Activated CD4-positive, alpha-beta T cell treated with anti-CD3 and anti-CD28 coated beads, Interleukin-10, Interleukin-2, amounts not matched to agents 100 ng/mL and 50 ng/mL, durations not matched to agents 16 hours and 8 hours (primary cell): Measurements from ENCODE around the gene OR5H1.
"Not testable (repeated sequence)": the region's sequence is repeated elsewhere in the genome, so short reads cannot be mapped to it uniquely, and the experiment has no call there.

Experiments
- DNase-seq: peaks from one replicate; pipeline ENCODE4 v3.0.0-alpha.2; 2020

The OR5H1 gene

GRCh38 chr3:98130421-98130820 is at the start of gene OR5H1:
Gene OR5H1, plus strand, starts transcription at chr3:98130721. Its CDS starts 1,977 bp downstream, at chr3:98132698.
- no peak for DNase-seq

- no peak for DNase-seq
These were observed 43.6 kb upstream of the OR5H1 start, which contains the start of gene OR5AC2 for GRCh38 chr3:98086873-98087272. Gene OR5AC2, plus strand, starts transcription at chr3:98087173. Its CDS starts 0 bp downstream, at chr3:98087173.

- DNase-seq: no peak
These were observed 34.6 kb upstream of the OR5H1 start for GRCh38 chr3:98095882-98096281.

- no peak for DNase-seq
These were observed 30.7 kb upstream of the OR5H1 start for GRCh38 chr3:98099848-98100247.

DNA sequence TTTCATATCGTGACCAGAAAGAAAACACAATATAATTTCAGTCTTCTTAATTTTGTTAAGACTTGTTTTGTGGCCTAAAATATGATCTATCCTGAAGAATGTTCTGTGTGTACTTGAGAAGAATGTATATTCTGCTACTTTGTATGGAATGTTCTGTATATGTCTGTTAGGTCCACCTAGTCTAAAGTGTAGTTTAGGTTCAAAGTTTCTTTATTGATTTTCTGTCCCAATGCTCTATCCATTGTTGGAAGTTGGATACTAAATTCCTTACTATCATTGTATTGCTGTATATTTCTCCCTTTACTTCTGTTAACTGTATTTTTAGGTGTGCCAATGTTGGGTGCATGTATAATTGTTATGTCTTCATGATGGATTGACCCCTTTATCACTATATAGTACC is 22.4 kb upstream of the OR5H1 start:
- no peak for DNase-seq

DNA sequence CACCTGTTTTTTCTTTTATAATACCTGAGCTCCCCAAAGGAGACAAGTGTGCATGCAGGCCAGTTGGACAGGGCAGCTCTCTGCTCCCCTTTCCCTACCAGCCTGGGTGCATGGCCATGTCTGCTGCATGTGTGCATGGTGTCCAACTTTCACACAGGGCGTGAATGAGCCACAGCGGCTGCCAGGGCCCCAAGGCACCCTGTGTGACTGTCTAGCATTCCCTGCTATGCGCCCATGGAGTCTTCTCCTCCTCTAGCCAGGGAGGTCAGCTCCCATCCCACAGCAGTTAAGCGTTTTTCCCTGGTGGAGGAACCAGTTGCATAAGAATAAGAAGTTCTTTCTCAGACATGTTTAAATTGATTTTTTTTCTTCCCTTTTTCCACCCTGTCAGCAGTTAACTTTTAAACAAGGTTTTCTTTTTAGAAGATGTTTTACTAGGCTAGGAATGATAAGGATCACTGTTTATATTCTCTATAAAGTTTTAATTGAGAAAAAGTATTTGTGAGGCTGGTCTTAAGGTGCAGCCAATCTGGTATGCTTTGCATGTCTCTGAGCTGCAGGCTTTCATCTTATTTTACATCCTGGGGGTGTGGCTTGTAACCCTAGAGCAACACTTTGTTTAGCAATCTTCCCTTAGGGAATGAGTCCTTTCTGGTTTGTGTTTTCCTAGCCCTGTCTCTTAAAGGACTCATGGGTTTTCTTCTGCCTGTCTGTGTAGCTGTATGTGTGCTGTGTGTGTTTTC is 20.5 kb upstream of the OR5H1 start:
- no peak for DNase-seq

DNA sequence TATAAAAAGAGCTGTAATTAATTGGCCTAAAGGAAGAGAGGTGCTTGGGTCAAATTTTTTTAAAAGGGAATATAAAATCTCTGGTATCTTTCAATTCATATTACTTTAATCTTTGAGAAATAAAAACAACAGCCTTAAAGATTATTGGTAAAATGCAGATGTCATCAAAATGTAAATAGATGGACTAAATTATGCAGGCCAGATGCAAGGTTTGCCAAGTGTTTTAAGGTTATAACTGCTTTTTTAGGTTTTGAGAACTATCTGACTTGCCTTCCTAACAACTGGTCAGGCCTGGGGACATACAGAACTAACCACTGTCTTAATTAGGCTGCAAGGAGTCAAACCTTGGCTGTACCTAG is 20.0 kb upstream of the OR5H1 start:
- DNase-seq: no peak

DNA sequence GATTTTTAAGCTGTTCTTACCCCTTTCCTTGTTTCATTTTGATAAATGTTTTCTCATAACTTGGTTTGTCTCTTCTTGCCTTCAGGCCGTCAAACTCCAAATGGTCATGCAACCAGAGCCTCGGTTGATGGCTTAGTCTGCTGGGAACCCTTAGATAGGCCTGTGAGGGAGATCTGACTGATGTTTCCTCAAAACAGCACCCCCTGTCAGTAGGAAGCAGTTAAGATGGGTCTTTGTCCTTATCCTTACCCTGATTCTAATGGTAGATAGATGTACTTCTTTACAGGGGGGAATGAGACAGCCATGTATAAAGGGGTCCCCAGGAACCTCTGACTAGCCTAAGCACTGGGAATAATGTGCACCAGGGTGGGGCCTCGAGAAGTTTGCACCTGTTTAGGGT is 16.3 kb upstream of the OR5H1 start:
- DNase-seq: no peak

GRCh38 chr3:98115717-98116116 is 14.8 kb upstream of the OR5H1 start:
- no peak for DNase-seq

DNA sequence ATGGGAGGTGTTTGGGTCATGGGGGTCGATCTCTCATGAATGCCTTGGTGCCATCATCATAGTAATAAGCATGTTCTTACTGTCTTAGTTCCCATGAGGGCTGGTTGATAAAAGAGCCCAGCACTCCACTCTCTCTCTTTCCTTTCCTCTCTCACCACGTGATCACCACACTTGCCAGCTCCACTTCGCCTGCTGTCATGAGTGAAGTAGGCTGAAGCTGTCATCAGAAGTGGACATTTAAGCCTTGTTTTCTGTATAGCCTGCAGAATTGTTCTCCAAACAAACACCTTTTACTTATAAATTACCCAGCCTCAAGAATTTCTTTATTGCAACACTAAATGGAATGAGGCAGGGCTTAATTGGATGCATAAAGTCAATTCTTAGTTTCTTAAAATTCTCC is 6.1 kb downstream of the OR5H1 start:
- no peak for DNase-seq

DNA sequence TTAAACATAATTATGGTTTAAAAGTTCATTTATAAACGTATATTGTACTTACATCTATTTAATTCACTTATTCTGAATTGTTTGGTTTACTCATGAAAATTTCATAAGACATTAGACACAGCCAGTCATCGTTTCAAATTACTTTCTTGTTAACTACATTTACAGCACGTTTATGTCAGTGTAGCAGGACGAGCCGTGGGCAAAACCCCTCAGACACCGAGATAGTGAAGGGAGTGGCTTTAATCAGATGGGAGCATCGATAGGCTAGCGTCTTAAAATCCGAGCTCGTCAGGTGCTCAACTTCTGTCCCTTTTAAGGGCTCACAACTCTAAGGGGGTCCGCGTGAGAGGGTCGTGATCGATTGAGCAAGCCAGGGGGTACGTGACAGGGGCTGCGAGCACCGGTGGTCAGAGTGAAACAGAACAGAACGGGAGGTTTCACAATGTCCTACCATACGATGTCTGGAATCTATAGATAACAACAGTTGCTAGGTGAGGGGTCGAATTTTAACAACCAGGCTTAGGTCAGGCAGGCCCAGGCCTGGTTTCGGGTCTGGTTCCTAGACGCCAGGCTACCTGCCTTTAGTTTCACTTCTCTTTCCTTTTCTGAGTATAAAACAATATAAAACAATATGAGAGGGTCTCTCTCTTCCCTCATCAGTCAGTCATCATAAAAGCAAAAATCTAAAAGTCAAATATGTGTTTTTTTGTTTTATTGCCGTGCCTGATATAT is 7.5 kb downstream of the OR5H1 start:
- DNase-seq: not testable (repeated sequence)

DNA sequence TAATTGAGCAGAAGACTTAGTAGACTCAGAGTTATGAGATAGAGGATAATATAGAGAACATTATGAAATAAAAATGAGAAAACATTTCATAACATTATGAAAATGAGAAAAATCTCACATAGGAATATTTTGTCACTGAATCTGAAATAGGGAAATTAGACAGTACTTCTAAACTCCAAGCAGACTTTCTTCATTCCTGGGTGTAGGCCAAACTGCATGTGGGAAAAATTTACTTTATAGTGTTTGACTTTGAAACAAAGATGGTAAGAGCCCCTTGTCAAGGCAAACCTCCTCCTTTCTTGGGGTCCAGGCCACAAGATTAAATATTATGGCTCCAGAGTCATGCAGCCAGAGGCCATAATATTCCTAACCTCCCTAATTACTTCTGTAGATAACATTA is 10.0 kb downstream of the OR5H1 start:
- no peak for DNase-seq

- DNase-seq: no peak
These were observed 16.7 kb downstream of the OR5H1 start, which contains the start of gene OR5H14 for GRCh38 chr3:98147179-98147578. Gene OR5H14, plus strand, starts transcription at chr3:98147479. Its CDS starts 1,907 bp downstream, at chr3:98149386.

GRCh38 chr3:98148751-98149150 is 18.2 kb downstream of the OR5H1 start:
- DNase-seq: no peak

DNA sequence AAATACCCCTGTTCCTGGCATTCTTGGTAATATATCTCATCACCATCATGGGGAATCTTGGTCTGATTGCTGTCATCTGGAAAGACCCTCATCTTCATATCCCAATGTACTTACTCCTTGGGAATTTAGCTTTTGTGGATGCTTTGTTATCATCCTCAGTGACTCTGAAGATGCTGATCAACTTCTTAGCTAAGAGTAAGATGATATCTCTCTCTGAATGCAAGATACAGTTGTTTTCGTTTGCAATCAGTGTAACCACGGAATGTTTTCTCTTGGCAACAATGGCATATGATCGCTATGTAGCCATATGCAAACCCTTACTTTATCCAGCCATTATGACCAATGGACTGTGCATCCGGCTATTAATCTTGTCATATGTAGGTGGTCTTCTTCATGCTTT is 18.9 kb downstream of the OR5H1 start:
- not testable (repeated sequence) for DNase-seq

- DNase-seq: no peak
These were observed 20.7 kb downstream of the OR5H1 start for GRCh38 chr3:98151241-98151640.

DNA sequence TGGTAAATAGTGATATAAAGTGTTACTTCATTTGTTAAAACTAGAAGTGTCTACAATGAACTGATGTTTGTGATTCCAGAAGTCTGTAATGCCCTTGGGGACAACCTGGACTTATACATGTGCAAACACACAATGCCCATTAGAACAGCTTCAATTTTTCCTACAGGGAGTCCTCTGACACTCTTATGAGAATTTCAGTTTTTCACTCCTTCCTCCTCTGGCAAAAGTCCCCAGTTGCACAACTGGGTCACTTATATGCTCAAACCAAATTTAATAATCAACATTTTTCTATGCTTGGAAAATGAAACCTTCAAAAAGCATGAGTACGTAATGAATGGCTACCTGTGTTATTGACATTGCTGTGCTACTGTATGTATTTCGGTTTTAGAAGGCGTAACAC is 35.9 kb downstream of the OR5H1 start, which contains the start of gene OR5H15:
OR5H15 (plus strand) TSS at position 301 of the 400 bp plus-strand sequence. CDS start 2,004 bp downstream, outside the sequence.
- DNase-seq: no peak

DNA sequence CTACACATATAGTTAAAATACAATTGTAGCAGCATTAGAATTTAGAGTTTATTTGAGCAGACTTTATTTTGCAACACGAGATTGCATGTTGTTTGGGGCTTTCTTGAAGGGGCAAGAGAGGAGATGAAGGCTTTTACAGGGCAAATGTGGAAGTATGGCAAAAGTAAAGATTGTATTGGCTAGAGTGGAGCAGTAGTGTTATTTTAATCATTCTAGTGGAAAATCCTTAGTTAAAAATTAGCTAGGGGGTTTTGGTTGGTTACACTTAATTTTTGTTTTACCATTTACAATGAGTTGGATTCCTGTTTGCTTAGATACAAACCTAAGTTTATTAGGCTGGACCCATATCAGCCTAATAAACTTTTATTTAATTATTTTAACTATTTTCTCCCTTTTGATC is 40.5 kb downstream of the OR5H1 start:
- no peak for DNase-seq

GRCh38 chr3:98172621-98173020 is 42.1 kb downstream of the OR5H1 start:
- no peak for DNase-seq

DNA sequence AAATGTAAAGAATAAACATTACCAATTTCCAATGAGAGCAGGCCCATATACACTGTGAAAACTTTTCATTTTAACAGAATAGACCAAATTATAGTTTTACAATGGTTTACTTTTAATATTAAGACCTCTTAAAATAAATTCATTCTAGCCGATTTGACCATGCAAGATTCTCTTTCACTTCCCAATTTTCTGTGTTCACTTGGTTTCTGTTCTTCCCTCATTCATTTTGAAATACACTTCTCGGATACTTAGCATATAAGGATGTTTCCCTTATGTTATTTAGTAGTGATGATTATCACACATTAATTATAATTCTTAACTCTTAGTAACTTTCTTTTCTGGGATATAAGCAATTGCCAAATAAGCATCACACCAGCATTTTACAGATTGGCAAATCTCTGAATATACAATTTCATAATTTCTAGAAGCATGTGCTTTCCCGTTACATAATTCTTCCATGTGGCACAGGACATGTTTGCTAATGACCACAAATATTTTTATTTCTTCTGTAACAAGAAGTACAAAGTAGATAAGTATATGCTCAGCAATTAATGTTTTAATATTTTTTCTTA is 49.9 kb downstream of the OR5H1 start:
- no peak for DNase-seq

DNA sequence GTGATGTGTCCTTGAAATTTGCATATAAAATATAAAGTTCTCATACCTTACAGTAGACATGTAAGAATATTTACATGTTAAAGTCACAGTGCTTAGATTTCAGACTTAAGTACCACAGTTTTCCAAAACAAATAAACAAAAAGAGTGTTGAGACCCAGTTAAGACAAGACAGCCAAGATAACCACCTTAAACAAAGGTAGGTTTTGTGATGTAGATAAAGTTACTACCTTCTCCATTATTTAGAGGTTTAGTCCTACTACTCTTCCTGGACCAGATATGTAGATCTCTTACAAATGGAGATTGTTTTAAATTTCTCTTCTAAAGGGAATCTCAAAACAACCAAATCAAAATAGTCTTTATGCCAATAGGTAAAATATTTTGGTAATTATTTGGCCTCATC is 51.7 kb downstream of the OR5H1 start:
- no peak for DNase-seq

- DNase-seq: peak; percentile 5
These were observed 54.7 kb downstream of the OR5H1 start for GRCh38 chr3:98185180-98185579.
